ENCODE data around the gene IQSEC2.

IQSEC2 gene

DNA sequence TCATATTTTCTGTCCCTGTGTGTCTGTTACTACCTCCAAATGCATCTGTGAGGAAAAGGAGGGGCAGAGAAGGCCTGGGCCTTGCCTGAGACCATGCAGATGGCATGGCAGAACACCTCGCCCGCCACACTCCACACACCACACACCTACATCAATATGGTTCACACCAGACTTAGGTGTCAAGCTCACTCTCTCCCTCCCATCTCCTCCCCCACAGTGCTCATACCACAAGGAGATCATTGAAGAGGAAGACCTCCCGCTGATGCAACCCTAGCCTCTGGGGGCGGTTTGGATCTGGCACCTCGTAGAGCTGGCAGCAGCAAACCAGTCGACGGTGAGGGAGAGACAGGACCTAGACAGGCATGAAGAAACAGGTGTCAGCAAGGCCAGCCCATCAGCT is 39.8 kb downstream of the IQSEC2 start:
- DNase-seq, result no peak

DNA sequence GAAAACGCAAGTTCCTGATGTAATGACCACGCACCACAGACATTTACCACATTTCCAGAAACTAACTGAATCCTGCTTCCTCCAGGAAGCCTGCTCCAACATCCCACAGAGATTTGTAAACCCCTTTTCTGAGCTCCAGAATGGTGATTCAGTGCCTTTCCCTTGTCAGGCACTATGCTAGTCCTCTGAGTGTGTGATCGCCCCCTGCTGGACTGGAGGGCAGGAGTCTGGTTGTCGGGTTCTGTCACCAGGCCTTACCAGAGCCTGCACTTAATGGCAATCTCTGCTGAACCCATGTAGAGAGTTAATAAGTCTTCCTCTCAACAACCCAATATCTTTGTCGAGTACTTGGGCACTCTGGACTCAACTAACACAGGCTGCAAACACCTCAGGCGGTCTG is 41.9 kb downstream of the IQSEC2 start:
- no peak for DNase-seq

DNA sequence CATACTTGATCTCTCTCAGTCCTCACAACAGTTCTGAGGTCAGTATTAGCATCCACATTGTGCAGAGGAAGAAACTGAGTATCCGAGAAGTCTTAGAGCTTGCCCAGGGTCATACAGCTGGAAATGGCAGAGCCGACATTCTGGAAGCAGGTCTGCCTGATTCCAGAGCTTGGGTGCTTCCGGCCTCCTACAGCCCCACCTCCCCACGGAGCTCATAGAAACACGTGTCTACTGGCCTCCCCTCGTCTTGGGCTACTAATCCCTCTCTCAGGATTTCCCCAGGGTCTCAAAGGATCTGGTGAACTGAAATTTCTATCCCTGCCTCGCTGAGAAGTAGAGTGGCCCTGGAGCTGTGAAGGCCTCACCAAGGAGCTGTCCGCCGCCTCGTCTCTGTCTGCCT is 44.3 kb downstream of the IQSEC2 start:
- no peak for DNase-seq

DNA sequence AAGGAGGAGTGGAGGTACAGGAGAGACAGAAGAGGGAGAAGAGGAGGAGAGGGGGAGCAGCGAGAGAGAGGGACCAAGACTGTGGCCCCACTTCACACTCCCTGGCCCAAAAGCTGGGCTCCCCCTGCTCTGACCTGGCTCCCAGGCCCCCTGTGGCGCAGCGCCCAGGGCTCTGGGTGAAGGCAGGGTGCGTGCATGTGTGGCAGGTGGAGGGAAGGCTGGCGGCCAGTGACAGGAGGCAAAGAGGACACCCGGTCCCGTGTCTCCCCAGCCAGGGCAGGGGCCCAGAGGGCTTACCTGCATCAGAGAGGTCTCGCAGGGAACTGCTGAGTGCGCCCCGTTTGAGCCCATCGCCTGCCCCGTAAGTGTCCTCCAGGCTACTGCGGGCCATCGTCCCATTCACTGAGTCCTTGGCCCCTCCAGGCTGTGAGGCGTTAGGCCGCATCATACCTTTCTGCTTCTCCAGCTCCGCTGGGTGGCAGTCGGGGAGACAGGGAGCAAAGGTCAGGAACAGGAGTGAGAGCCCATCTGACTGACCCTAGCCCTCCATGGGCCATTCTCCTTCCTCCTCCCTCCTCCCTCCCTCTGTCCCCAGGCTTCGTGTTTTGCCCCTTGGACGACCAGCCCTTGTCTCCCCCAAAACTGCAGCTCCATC is 45.2 kb downstream of the IQSEC2 start:
- DNase-seq, result no peak

DNA sequence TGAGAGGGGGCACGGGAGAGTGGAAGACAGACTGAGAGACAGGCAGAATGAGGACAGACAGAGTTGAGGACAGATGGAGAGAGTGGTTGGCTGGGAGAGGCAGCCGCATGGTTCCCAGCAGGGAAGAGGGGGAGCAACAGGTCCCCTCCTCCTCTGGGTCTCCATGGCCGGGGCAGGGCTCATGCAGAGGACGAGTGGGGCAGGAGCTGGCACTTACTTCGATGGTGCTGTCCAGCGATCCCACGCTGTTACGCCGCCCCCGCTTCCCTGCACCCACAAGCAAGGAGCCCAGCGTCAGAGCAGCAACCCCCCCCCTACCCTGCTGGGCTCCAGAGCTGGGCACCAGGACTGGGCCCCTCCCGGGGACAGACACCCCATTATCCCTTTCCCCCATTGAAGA is 45.8 kb downstream of the IQSEC2 start:
- DNase-seq, result no peak

DNA sequence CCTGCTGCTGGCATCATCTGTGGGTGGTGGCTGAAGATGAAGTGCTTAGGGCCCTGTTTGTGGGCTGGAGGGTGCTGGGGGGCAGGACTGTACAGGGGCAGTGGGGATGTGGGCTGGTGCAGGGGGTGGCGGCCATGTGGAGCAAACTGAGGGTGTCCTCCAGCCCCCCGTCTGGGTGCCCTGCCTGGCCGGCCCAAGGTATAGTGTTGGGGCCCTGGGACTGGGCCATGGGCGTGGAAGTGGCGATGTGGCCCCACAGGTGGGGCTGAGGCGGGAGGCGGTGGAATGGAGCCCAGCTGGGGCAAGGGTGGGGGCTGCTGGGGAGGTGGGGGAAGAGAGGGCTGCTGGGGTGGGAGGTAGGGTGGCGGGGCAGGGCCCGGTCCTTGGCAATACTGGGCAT is 46.9 kb downstream of the IQSEC2 start:
- DNase-seq, result no peak

DNA sequence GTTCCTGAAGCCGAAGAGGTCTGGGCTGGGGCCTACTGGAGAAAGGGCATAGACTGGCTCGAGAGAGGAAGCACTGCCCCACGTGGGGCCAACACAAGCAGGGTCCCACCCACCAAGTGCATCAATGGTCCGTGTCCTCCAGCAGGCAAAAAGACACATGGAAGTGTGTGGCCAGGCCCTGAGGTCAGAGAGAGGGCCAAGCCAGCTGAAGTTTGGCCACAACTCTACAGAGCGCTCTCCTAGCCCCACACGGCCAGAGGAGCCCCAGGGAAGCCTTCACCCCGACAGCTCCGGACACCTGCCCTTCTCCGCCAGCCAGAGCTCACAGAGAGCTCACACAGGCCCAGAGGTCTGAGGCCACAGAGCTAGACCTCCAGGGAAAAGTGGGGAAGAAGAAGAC is 47.8 kb downstream of the IQSEC2 start:
- DNase-seq, result no peak

DNA sequence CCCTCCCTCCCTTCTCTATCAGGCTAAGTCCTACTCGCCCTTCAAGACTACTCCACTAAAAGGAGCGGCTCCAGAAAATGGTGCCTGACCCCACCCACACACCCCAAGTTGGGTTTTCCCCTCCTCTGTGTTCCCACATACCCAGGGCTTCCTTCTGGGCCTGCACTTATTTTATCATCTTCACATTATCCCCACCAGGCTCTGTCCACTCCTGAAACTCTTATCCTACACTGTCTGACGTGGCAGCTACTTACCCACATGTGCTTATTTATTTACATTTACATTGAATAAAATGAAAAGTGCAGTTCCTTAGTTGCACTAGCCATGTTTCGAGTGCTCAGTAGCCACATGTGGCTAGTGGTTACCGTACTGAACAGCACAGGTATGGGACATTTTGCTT is 51.3 kb downstream of the IQSEC2 start:
- DNase-seq, result no peak

DNA sequence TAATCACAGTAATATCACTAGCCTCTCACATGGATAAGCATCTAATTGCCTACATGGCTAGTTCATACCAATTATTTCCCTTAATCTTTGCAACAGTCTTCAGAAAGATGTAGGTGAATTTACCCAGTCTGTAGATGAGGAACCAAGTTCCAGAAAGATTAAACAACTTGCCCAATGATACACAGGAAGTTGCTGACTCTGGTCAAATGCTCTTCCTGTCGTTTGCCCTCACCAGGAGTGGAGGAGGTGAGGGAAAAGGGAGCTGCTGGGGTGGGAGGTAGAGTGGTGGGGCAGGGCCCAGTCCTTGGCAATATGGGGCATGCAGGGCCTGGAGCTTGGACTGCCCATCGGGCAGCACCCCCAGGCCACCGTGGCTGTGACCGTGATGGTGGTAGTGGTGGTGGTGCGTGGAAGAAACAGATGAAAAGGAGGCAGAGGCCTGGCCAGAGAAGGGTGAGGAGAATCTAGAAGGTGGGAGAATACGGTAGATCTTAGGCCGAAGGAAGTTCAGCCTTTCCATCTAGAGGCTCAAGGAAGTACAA is 54.1 kb downstream of the IQSEC2 start:
- DNase-seq, result no peak

DNA sequence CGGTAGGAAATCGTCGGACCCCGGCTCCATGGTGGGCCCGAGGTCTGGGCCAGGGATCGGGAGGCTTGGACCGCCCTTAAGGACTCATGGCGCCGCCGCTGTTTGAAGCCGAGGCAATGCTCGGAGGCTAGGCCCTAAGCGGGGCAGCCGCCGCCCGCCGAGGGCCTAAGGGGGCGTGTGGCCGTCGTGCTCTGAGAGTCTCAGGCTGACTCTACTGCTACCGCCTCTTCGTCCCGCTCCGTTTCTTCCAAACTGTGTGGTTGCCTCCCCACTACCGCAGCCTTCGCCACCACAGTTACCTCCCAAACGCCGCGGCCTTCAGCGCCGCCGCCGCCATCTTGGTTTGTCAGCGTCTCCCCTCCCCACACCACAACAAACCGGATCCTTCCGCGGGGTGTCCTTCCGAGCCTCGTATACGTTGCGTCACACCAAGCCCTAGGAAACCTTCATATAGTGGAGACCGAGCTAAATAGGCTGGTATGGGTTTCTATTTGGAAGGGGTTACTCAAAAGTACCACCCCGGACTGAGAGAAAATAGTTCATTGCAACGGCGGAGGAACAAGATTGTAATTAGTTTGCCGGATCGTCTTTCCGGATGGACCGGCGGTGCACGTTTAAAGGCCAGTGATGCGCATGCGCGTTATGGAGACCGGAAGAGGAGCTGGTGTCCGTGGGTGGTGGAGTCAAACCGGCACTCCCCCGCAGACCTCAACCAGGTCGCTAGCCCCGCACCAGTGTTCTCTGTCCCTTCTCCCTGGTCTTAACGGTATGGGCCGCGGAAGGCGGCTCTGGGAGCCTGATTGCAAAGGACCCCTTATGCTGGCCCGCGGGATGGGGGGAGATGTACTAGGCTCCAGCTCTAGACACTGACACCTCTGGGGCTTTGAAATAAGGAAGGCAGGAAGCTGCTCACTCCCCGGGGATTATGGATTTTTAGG is 56.3 kb downstream of the IQSEC2 start, which contains the start of gene KDM5C:
KDM5C (minus strand) TSS at position 348 of the 938 bp plus-strand sequence; CDS start at position 30, 318 bp downstream.
- peak; percentile 85 for DNase-seq

DNA sequence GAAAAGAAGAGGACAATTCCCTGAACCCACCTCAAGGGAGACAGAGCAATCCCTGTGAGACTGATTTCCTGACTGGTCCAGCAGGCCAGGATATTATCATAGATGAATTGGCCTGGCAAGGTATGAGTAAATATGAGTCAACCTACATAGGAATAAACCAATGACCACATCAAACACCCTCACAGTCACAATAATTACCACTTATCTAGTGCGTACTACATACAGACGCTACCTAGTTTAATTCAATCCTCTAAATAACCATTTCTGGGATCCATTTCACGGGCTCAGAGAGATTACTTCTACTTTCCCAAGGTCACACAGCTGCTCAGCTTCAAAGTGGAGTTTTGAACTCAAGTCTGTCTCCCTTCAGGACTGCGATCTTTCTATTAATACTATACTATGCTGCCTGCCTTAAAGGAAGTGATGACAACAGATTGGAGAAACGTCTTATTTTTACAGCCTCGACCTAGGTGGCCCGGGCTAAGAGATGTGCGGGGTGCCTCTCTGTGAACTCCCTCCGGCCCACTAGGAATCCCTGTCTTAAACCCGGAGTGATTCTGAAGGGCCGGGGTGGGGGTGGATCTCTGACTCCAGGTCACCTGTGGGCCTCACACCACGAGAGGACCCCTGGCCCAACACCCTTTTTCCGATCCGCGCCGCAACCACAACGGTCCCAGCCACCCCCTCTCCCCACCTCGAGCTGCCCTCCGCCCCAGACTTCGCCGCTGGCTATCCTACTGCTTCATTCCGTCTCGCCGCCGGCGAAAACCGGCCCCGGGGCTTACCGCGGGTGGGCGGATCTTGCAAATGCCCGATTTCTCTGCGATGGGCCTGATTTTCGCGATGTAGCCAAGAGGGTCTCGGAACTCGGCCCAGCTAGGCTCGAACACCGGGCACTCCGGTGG is 57.2 kb downstream of the IQSEC2 start:
- no peak for DNase-seq

DNA sequence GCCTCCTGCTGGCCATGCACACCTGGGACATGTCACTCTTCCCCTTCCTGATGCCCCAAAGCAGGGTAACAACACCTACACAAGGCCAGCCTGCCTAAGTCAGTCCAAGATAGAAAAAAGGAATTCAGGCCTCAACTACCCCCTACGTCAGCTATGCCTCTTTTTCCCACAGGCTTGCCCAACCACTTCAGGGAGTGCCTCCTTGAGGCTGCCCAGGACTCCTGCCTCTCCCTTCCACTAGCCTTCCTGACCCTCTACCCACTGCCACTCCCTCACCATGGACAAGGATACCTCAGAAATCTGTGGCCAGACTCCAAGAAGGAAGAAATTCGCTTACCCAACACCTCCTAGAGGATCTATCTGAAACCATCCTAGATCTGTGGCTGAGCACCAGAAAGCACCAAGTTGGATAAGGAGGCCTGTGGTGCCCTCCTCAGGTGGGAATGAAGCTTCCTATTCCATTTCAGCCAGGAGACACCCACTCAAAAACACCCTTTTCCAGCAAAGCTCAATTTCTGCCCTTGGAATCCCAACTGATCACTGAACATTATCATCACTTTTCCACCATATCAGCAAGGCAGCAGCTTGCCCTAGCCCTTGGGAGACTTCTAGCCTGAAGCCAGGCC is 58.2 kb downstream of the IQSEC2 start:
- DNase-seq, result no peak

All from NCI-H1092 (cell line).